A549 (cell line): Measurements from ENCODE around the gene SPPL2A. TPM values are rescaled to one million over a fixed set of nuclear protein-coding genes. Genes with fewer than 3 reads are reported as not detected.

Experiments used
- ATAC-seq, 2 experiments: fragments of 200-7000 bp in 1 of 2; fragments of >200 bp in 1 of 2; cut with Nextera tagmentation in 1 of 2; cut with Tn5 transposase in 1 of 2; 3 replicates each; pipeline versions ENCODE4 v1.8.0 to v1.9.1; 2018 to 2020; ENCODE audit warnings: mild to moderate bottlenecking in 1 of 2, moderate library complexity in 1 of 2
- CTCF ChIA-PET: fragments of 300-600 bp; sonication (Branson Sonifier 250); formaldehyde crosslinking; extraction: SDS; loops from one replicate; lab custom pipeline; 2021; ENCODE audit warnings: antibody characterized with exemption, inconsistent platforms; lab: Yijun Ruan, JAX
- POLR2A ChIA-PET: fragments of 350-600 bp; formaldehyde crosslinking; extraction: SDS; loops from one replicate; lab custom pipeline; 2021; ENCODE audit warnings: antibody characterized with exemption, inconsistent platforms; lab: Yijun Ruan, JAX
- DNase-seq, 2 experiments: peaks; one replicate each; pipeline versions ENCODE4 v3.0.0 to v3.0.0-alpha.2; 2011 to 2016; ENCODE audit warnings: low read depth in 1 of 2, low spot score in 1 of 2
- FAIRE-seq: peaks from 2 replicates; lab custom pipeline; 2011; peaks lifted over from hg19 to GRCh38; lab: Jason Lieb, UNC
- H3K27ac ChIP-seq, 2 experiments: fragments of >200 bp; sonication (Bioruptor Twin); formaldehyde crosslinking; 3 replicates each; pipeline ENCODE4 v1.5.1; 2016 to 2017
- H3K4me1 ChIP-seq: fragments of >200 bp; sonication (Bioruptor Twin); formaldehyde crosslinking; 3 replicates; pipeline ENCODE4 v1.6.1; 2016
- H3K4me2 ChIP-seq: fragments of >200 bp; sonication (Bioruptor Twin); formaldehyde crosslinking; 3 replicates; pipeline ENCODE4 v1.6.1; 2016
- H3K4me3 ChIP-seq: fragments of >200 bp; sonication (Bioruptor Twin); formaldehyde crosslinking; 3 replicates; pipeline ENCODE4 v1.5.1; 2016
- H3K9me3 ChIP-seq: fragments of >200 bp; sonication (Bioruptor Twin); formaldehyde crosslinking; 3 replicates; pipeline ENCODE4 v1.6.1; 2016
- EP300 ChIP-seq, 2 experiments: fragments of >200 bp; sonication (Bioruptor Twin); formaldehyde crosslinking; IDR thresholded peaks; 2 replicates in 1 of 2; 3 replicates in 1 of 2; pipeline ENCODE4 v1.6.1; 2016 to 2017
- HOXB13 ChIP-seq: fragments of 250-450 bp; sonication (Bioruptor Pico); IDR thresholded peaks from 2 replicates; pipeline ENCODE4 v1.5.0; 2020; ENCODE audit warnings: low read depth, mild to moderate bottlenecking, moderate library complexity
- MAFK ChIP-seq: fragments of 450-650 bp; IDR thresholded peaks from 2 replicates; pipeline ENCODE4 v1.6.1; 2014; ENCODE audit not compliant: partially characterized antibody
- NFE2L2 ChIP-seq: fragments of 150-350 bp; conservative IDR thresholded peaks from 2 replicates; pipeline ENCODE4 v1.6.1; 2014; ENCODE audit warnings: low read length
- RCOR1 ChIP-seq: fragments of 150-350 bp; IDR thresholded peaks from 2 replicates; pipeline ENCODE4 v1.6.1; 2014; ENCODE audit warnings: antibody characterized with exemption, low read length, low read depth
- RNF2 ChIP-seq: fragments of 200-600 bp; sonication (generic); IDR thresholded peaks from 2 replicates; pipeline ENCODE4 v1.6.1; 2016; ENCODE audit warnings: low read depth, mild to moderate bottlenecking, antibody characterized with exemption, moderate library complexity, borderline replicate concordance
- WGBS: methylation state at CpG from one replicate; pipeline ENCODE4 v1.1.6; 2017; ENCODE audit errors: missing lambda C conversion rate; 5-methylcytosine and 5-hydroxymethylcytosine counted together
- polyA plus RNA-seq, 4 experiments: library from polyadenylated mRNA; depleted of rRNA in 3 of 4; stranded (reverse); fragments of >200 nt; fragmentation: RNase III in 1 of 4; extraction: RNeasy Plus Mini Kit Qiagen cat#74134 plus additional on column Dnase treatment in 1 of 4; gene quantifications; 2 replicates in 3 of 4; 3 replicates in 1 of 4; pipeline ENCODE4 v1.2.3, GENCODE V29; 2011 to 2017
- small RNA-seq, 6 experiments: library from RNA; depleted of rRNA; stranded (forward); fragments of <200 nt; gene quantifications; one replicate each; pipeline ENCODE3, GENCODE V24; 2012

Gene SPPL2A
- polyA plus RNA-seq, 2 of the 4 experiments (the other 2 are of a cell fraction): 87.7 to 138 TPM

DNA sequence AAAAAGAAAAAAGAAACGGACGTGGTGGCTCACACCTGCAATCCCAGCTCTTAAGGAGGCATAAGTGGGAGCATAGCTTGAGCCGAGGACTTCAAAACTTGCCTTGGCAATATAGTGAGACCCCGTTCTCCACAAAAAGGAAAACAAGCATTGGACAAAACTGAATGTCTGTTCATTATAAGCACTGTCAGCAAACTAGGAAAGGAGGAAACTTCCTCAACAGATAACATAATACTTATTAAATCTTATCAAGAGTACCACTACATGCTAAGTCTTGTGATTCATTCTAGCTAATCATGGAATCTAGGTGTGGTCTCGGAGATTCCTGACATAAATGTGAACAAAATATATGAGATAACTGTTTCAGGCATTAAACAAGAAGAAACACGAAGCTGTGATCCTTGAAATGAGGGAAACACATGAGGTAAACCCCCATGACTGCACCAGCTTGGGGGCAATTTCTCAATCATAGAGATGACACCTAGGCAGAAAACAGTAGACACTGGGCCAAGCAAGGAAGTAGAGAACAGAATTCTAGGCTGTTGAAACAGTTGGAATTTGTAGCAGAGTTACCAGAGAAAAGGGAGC is 112.3 kb downstream of the SPPL2A start:
- Histone ChIP-seq H3K27ac (no peak overlapping the region), H3K9me3 (no peaks in the 10 kb centered on the region), H3K4me3 (no peak overlapping the region), H3K4me2 (no peak overlapping the region), H3K4me1 (no peaks in the 10 kb centered on the region)
- ChIA-PET POLR2A (interaction anchor here (0.8 kb wide), 1 partner anchor 232 kb away, joined by 3 read pairs; no protein-coding TSS in a partner anchor), CTCF (interaction anchor here (0.6 to 2.1 kb wide), 7 partner anchors 11 to 233 kb away, joined by 3 to 11 read pairs (median 4); no protein-coding TSS in a partner anchor)
- WGBS: 91% methylated on average over 6 of the region's 6 CpGs
- ATAC-seq: no peak
- FAIRE-seq: no peak
- peak; percentile 58 for TF ChIP-seq MAFK
- TF ChIP-seq RCOR1: no peak
- TF ChIP-seq RNF2: no peak
- TF ChIP-seq NFE2L2: no peak
- DNase-seq: no peak

DNA sequence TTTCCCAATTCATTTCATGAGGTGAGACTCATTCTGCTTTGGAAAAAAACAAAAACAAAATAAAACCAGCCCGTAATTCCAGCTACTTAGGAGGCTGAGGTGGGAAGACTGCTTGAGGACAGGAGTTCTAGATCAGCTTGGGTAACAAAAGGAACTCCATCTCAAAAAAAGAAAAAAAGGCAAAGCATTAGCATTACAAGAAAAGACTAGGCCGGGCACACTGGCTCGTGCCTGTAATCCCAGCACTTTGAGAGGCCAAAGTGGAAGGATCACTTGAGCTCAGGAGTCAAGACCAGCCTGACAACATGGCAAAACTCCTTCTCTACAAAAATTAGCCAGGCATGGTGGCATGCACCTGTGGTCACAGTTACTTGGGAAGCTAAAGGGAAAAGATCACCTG is 112.8 kb downstream of the SPPL2A start:
- Histone ChIP-seq H3K9me3 (no peaks in the 10 kb centered on the region), H3K4me1 (no peaks in the 10 kb centered on the region), H3K4me2 (no peak overlapping the region), H3K27ac (no peak overlapping the region), H3K4me3 (no peak overlapping the region)
- DNase-seq (no peak), ATAC-seq (no peak), FAIRE-seq (no peak)
- ChIA-PET CTCF (interaction anchor here (0.6 to 2.1 kb wide), 4 partner anchors 23 to 903 kb away, joined by 3 to 11 read pairs (median 4); no protein-coding TSS in a partner anchor), POLR2A (interaction anchor here (0.7 kb wide), 1 partner anchor 224 kb away, joined by 7 read pairs; no protein-coding TSS in a partner anchor)
- TF ChIP-seq HOXB13 (CRISPR knock-in tag) (no peak), EP300 (IDR thresholded peaks at IDR 0.05) (0 out of 5 replicates have a peak, but pooled peaks of 1 of the 2 experiments have one; percentile 16)
- WGBS: 90% methylated on average over 3 of the region's 3 CpGs

Small RNA genes lying within 50 kb of the gene (small RNA-seq; reads per million reads assigned to genes)
- gene AC012100.1: 0 reads per million in 6 experiments
- gene RN7SL354P: 0 reads per million in 6 experiments

Other genes with a start within 250 kb of the SPPL2A start
- gene USP50, start 219.0 kb downstream of the SPPL2A start, polyA plus RNA-seq (2011; rRNA removed): not detected in 2 replicates
- gene USP50, start 219.0 kb downstream of the SPPL2A start, polyA plus RNA-seq (2017; fragmentation: RNase III; extraction: RNeasy Plus Mini Kit Qiagen cat#74134 plus additional on column Dnase treatment): 0.14 TPM in 1 of 3 replicates, not detected in the others
- 39.2 and 47.8 TPM in 2 replicates for gene TRPM7, start 78.9 kb downstream of the SPPL2A start, polyA plus RNA-seq (2011; rRNA removed)
- gene TRPM7, start 78.9 kb downstream of the SPPL2A start, polyA plus RNA-seq (2017; fragmentation: RNase III; extraction: RNeasy Plus Mini Kit Qiagen cat#74134 plus additional on column Dnase treatment): 25.7 to 28.9 TPM (median 27.3 TPM) in 3 replicates
- gene AP4E1, start 143.0 kb upstream of the SPPL2A start, polyA plus RNA-seq (2011; rRNA removed): 9.5 and 9.6 TPM in 2 replicates
- gene AP4E1, start 143.0 kb upstream of the SPPL2A start, polyA plus RNA-seq (2017; fragmentation: RNase III; extraction: RNeasy Plus Mini Kit Qiagen cat#74134 plus additional on column Dnase treatment): 9.2 to 10.2 TPM (median 9.6 TPM) in 3 replicates